ENCODE data around the gene SOX4.

SOX4 gene

GRCh38 chr6:21610341-21610740, 16.8 kb downstream of the SOX4 start:
- no peaks in the 10 kb centered on the region for H3K79me2 ChIP-seq
- H2AFZ ChIP-seq: no peak overlapping the region
- TF ChIP-seq CTCF (IDR thresholded peaks at IDR 0.05): no peak
- no peaks in the 10 kb centered on the region for H3K36me3 ChIP-seq (ENCODE audit: control insufficient read depth, insufficient read depth, low read length)
- peaks cover under 1% of the 10 kb centered on the region for H3K4me1 ChIP-seq
- H3K27ac ChIP-seq: no peak overlapping the region
- no peak overlapping the region for H3K4me2 ChIP-seq (ENCODE audit: low read length)
- H3K9ac ChIP-seq: no peak overlapping the region
- no peak overlapping the region for H3K4me3 ChIP-seq (ENCODE audit: low read depth, low read length)
- no peaks in the 10 kb centered on the region for H3K27me3 ChIP-seq (ENCODE audit: control insufficient read depth, insufficient read depth, low read length)
- no peaks in the 10 kb centered on the region for H3K9me3 ChIP-seq (ENCODE audit: control insufficient read depth, low read length)

- H3K4me2 ChIP-seq (ENCODE audit: low read length): no peak overlapping the region
- no peak overlapping the region for H3K4me3 ChIP-seq (ENCODE audit: low read depth, low read length)
- H3K9ac ChIP-seq: no peak overlapping the region
- no peaks in the 10 kb centered on the region for H3K27me3 ChIP-seq (ENCODE audit: control insufficient read depth, insufficient read depth, low read length)
- no peak overlapping the region for H2AFZ ChIP-seq
- H3K27ac ChIP-seq: no peak overlapping the region
- H3K9me3 ChIP-seq (ENCODE audit: control insufficient read depth, low read length): no peaks in the 10 kb centered on the region
- peaks cover 6% of the 10 kb centered on the region for H3K4me1 ChIP-seq
- no peaks in the 10 kb centered on the region for H3K36me3 ChIP-seq (ENCODE audit: control insufficient read depth, insufficient read depth, low read length)
- H3K79me2 ChIP-seq: no peaks in the 10 kb centered on the region
- TF ChIP-seq CTCF (IDR thresholded peaks at IDR 0.05): no peak
Measured at GRCh38 chr6:21611485-21611884, 17.9 kb downstream of the SOX4 start.

GRCh38 chr6:21612067-21612745, 18.7 kb downstream of the SOX4 start:
- Histone ChIP-seq H3K4me2 (ENCODE audit: low read length) (no peak overlapping the region), H3K9ac (no peak overlapping the region), H3K27me3 (ENCODE audit: control insufficient read depth, insufficient read depth, low read length) (no peaks in the 10 kb centered on the region), H2AFZ (no peak overlapping the region), H3K27ac (no peak overlapping the region), H3K4me1 (peaks cover 6% of the 10 kb centered on the region), H3K79me2 (no peaks in the 10 kb centered on the region), H3K9me3 (ENCODE audit: control insufficient read depth, low read length) (no peaks in the 10 kb centered on the region), H3K36me3 (ENCODE audit: control insufficient read depth, insufficient read depth, low read length) (no peaks in the 10 kb centered on the region), H3K4me3 (ENCODE audit: low read depth, low read length) (no peak overlapping the region)
- TF ChIP-seq CTCF (IDR thresholded peaks at IDR 0.05): no peak

- Histone ChIP-seq H3K9me3 (ENCODE audit: control insufficient read depth, low read length) (no peaks in the 10 kb centered on the region), H3K4me2 (ENCODE audit: low read length) (no peak overlapping the region), H3K36me3 (ENCODE audit: control insufficient read depth, insufficient read depth, low read length) (no peaks in the 10 kb centered on the region), H3K27ac (no peak overlapping the region), H3K79me2 (no peaks in the 10 kb centered on the region), H3K9ac (no peak overlapping the region), H3K4me3 (ENCODE audit: low read depth, low read length) (no peak overlapping the region), H3K27me3 (ENCODE audit: control insufficient read depth, insufficient read depth, low read length) (no peaks in the 10 kb centered on the region), H3K4me1 (peaks cover 6% of the 10 kb centered on the region), H2AFZ (no peak overlapping the region)
- no peak for TF ChIP-seq CTCF (IDR thresholded peaks at IDR 0.05)
Measured at GRCh38 chr6:21613809-21614208, 20.3 kb downstream of the SOX4 start.

- Histone ChIP-seq H3K4me1 (peaks cover 6% of the 10 kb centered on the region), H3K27ac (no peak overlapping the region), H3K79me2 (no peaks in the 10 kb centered on the region), H3K4me3 (ENCODE audit: low read depth, low read length) (no peak overlapping the region), H3K9me3 (ENCODE audit: control insufficient read depth, low read length) (no peaks in the 10 kb centered on the region), H3K36me3 (ENCODE audit: control insufficient read depth, insufficient read depth, low read length) (no peaks in the 10 kb centered on the region), H3K27me3 (ENCODE audit: control insufficient read depth, insufficient read depth, low read length) (no peaks in the 10 kb centered on the region), H3K9ac (no peak overlapping the region), H3K4me2 (ENCODE audit: low read length) (no peak overlapping the region), H2AFZ (no peak overlapping the region)
- TF ChIP-seq CTCF (IDR thresholded peaks at IDR 0.05): no peak
Measured at GRCh38 chr6:21614226-21614625, 20.7 kb downstream of the SOX4 start.

Data from parathyroid adenoma (tissue), 2 donors.